ENCODE measurements around the gene TNFAIP2.
"Not testable (repeated sequence)": the region's sequence is repeated elsewhere in the genome, so short reads cannot be mapped to it uniquely, and the experiment has no call there.

The TNFAIP2 gene

GRCh38 chr14:103105580-103106150, 17.6 kb upstream of the TNFAIP2 start:
- DNase-seq (ENCODE audit: low read depth in 3 of 3, low spot score in 1 of 3), result no peak

DNA sequence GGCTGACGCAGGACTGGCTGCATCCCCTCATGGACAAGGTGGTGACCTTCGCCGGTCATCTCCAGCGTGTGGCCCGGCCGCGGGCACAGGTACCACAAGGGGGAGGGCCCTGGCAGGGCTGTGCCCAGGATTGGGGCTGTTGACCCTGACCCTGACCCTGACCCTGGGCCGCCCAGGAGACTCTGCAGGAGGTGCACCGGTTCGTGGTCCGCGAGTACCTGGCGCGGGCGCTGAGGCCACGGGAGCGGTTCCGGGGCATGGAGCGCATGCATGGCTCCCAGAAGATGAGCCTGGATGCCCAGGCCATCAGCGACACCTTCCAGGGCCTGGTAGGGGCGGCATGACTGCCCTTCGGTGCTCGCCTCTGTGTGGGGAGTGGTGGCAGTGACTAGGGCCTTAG, 15.8 kb upstream of the TNFAIP2 start:
- no peak for DNase-seq (ENCODE audit: low read depth in 3 of 3, low spot score in 1 of 3)

- DNase-seq (ENCODE audit: low read depth in 3 of 3, low spot score in 1 of 3), result no peak
Observed at GRCh38 chr14:103107941-103108748, 15.1 kb upstream of the TNFAIP2 start.

DNA sequence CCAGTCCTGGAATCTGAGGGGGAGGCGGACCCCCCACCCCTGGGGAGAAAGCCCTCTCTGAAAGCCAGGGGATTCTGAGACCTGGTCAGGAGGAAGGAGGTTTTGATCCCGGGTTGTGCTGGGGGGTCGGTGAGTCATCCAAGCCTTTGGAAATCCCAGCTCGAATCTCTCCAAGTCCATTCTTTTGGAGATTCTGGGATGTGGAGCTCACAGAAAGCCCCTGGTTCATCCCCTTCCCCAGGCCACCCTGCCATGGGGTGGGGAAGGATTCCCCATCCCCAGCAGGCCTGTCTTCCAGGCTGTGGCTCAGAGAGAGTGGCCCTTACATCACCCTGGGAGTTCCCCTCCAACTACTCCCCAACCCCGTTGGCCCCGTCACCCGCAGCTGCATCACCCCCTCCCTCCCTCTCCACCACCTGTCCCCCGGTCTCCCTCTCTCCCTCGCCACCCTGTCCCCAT, 14.5 kb upstream of the TNFAIP2 start:
- no peak for DNase-seq (ENCODE audit: low read depth in 3 of 3, low spot score in 1 of 3)

- no peak for DNase-seq (ENCODE audit: low read depth in 3 of 3, low spot score in 1 of 3)
Observed at GRCh38 chr14:103109535-103110441, 13.5 kb upstream of the TNFAIP2 start.

- no peak for DNase-seq (ENCODE audit: low read depth in 3 of 3, low spot score in 1 of 3)
Observed at GRCh38 chr14:103110681-103111231, 12.5 kb upstream of the TNFAIP2 start.

- no peak for DNase-seq (ENCODE audit: low read depth in 3 of 3, low spot score in 1 of 3)
Observed at GRCh38 chr14:103111232-103111868, 11.9 kb upstream of the TNFAIP2 start.

- no peak for DNase-seq (ENCODE audit: low read depth in 3 of 3, low spot score in 1 of 3)
Observed at GRCh38 chr14:103112400-103113243, 10.6 kb upstream of the TNFAIP2 start.

DNA sequence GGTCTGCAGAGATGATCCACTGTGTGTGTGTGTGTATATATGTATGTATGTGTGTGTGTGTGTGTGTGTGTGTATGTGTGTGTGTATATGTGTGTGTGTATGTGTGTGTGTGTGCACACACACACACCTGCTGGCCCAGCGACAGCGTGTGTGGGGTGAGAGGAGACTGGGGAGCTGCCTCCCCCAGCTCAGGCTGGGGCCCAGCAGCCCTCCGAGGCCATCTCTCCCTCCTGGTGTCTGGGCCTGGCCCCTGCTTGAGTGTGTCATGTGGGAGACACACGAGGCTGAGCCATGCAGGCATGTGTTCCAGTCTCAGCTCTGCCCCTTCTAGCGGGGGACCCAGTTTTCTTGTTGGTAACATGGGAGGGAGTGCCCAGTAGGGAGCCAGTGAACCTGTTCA, 10.0 kb upstream of the TNFAIP2 start:
- no peak for DNase-seq (ENCODE audit: low read depth in 3 of 3, low spot score in 1 of 3)

DNA sequence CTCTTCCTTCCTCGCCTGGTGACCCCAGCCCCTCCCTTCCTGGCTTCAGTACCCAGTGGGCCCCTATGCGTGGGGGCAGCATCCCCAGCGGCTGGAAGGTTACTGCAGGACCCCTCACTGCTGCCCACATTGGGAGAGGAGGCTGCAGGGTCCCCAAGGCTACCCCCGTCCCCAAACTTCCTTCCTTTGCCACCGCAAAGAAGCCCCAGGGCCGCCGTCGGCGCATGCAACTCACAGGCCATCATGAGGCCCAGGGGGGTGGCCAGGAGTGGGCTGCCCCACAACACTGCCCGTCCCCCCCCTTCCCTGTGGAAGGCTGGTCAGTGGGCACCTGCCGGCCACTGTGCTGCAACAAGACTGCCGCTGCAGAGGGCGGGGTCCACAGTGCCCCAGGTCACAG, 9.5 kb upstream of the TNFAIP2 start:
- DNase-seq (ENCODE audit: low read depth in 3 of 3, low spot score in 1 of 3), result no peak

DNA sequence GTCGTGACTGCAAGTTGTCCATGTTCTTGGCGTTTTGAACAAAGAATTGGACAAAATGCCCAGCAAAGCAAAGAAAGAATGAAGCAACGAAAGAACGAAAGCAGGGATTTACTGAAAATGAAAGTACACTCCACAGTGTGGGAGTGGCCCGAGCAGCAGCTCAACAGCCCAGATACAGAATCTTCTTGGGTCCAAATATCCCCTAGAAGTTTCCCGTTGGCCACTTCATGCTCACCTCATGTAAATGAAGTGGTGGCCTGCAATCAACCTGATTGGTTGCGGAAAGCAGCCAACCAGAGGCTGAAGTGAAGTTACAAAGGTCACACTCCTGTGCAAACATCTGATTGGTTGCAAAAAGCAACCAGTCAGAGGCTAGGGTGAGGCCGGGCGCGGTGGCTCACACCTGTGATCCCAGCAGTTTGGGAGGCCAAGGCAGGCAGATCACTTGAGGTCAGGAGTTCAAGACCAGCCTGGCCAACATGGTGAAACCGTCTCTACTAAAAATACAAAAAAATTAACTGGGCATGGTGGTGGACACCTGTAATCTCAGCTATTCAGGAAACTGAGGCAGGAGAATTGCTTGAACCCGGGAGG, 8.1 kb upstream of the TNFAIP2 start:
- DNase-seq (ENCODE audit: low read depth in 3 of 3, low spot score in 1 of 3), result not testable (repeated sequence)

GRCh38 chr14:103115845-103116572, 7.3 kb upstream of the TNFAIP2 start:
- no peak for DNase-seq (ENCODE audit: low read depth in 3 of 3, low spot score in 1 of 3)

GRCh38 chr14:103116636-103117035, 6.6 kb upstream of the TNFAIP2 start:
- no peak for DNase-seq (ENCODE audit: low read depth in 3 of 3, low spot score in 1 of 3)

- DNase-seq (ENCODE audit: low read depth in 3 of 3, low spot score in 1 of 3), result not testable (repeated sequence)
Observed at GRCh38 chr14:103117499-103117898, 5.8 kb upstream of the TNFAIP2 start.

GRCh38 chr14:103118018-103118662, 5.1 kb upstream of the TNFAIP2 start:
- DNase-seq (ENCODE audit: low read depth in 3 of 3, low spot score in 1 of 3), result no peak

DNA sequence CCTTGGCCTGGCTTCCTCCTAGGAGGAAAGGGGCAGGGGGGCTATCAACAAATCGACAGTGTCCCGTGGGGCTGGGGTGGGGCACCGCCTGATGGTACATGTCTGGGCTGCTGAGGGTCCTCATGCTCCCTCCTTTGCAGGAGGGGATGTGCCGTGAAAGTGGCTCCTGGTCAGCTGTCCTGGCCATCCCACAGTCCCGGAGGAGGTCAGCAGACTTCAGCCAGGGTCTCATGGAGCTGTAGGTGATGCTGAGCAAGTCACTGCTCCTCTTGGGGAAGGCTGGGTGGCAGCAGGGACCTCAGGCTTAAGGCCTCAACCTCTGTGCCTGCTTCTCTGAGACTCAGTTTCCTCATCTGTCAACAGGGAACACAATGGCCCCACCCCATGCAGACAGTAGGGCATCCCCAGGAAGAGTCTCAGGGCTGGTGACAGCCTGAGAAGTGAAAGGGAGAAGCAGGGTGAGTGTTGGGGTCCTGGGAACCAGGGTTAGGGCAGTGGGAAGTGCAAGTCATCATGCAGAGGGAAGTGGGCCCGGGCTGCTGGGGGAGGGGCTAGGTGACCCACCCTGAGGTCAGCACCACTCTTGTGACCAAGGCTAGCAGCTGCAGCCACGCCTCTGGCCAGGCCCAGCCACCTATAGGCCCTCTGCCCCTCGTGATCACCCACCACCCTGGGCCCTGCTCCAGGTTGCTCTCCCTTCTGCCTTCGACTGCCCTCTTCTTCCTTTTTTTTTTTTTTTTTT, 4.4 kb upstream of the TNFAIP2 start:
- no peak for DNase-seq (ENCODE audit: low read depth in 3 of 3, low spot score in 1 of 3)

GRCh38 chr14:103119527-103119926, 3.7 kb upstream of the TNFAIP2 start:
- not testable (repeated sequence) for DNase-seq (ENCODE audit: low read depth in 3 of 3, low spot score in 1 of 3)
